Common myeloid progenitor, CD34-positive (primary cell): ENCODE data around the gene NDUFS5.
A peak's percentile ranks its signal among the peaks of the same experiment; 100 is the strongest.

Experiments used
- CTCF ChIA-PET: fragments of 350-600 bp; sonication (Branson Sonifier 250); formaldehyde crosslinking; loops from one replicate; lab custom pipeline; 2021; ENCODE audit warnings: antibody characterized with exemption; lab: Charles Lee
- POLR2A ChIA-PET: fragments of 350-600 bp; sonication (Branson Sonifier 250); formaldehyde crosslinking; loops from one replicate; lab custom pipeline; 2021; ENCODE audit warnings: antibody characterized with exemption; lab: Charles Lee
- DNase-seq, 3 donors: peaks; one replicate each; pipeline versions ENCODE4 v3.0.0 to v3.0.0-alpha.2; 2013
- H3K27ac ChIP-seq, 2 experiments: 1 replicate in 1 of 2; 2 replicates in 1 of 2; pipeline ENCODE4 v1.7.0; 2013; ENCODE audit warnings: inconsistent platforms in 2 of 2, low read length in 2 of 2, mild to moderate bottlenecking in 2 of 2, low read depth in 1 of 2, moderate library complexity in 1 of 2; ENCODE audit not compliant: severe bottlenecking in 2 of 2, insufficient read depth in 1 of 2, poor library complexity in 1 of 2
- H3K27me3 ChIP-seq, 5 experiments: replicated peaks in 2 of 5; 1 replicate in 3 of 5; 2 replicates in 2 of 5; pipeline versions ENCODE4 v1.6.1 to v1.7.0; 2013; ENCODE audit warnings: low read length in 4 of 5, mild to moderate bottlenecking in 2 of 5, moderate library complexity in 2 of 5, inconsistent platforms in 1 of 5; ENCODE audit not compliant: insufficient read depth in 5 of 5, control insufficient read depth in 4 of 5
- H3K36me3 ChIP-seq, 4 experiments: 1 replicate in 2 of 4; 2 replicates in 2 of 4; pipeline versions ENCODE4 v1.6.1 to v1.7.0; 2013; ENCODE audit warnings: low read length in 3 of 4, control low read depth in 1 of 4, mild to moderate bottlenecking in 1 of 4; ENCODE audit not compliant: control insufficient read depth in 4 of 4, insufficient read depth in 4 of 4
- H3K4me1 ChIP-seq, 4 experiments: 1 replicate in 3 of 4; 2 replicates in 1 of 4; pipeline versions ENCODE4 v1.6.1 to v1.7.1; 2013; ENCODE audit warnings: low read length in 3 of 4, mild to moderate bottlenecking in 3 of 4, control low read depth in 1 of 4, inconsistent platforms in 1 of 4, moderate library complexity in 1 of 4; ENCODE audit not compliant: control insufficient read depth in 4 of 4, insufficient read depth in 4 of 4; ENCODE audit errors: control extremely low read depth in 1 of 4
- H3K4me3 ChIP-seq, 7 experiments: 1 replicate in 4 of 7; 2 replicates in 3 of 7; pipeline versions ENCODE4 v1.5.1 to v1.7.0; 2013; ENCODE audit warnings: mild to moderate bottlenecking in 7 of 7, low read length in 6 of 7, moderate library complexity in 6 of 7, inconsistent platforms in 2 of 7, low read depth in 2 of 7, control low read depth in 1 of 7; ENCODE audit not compliant: insufficient read depth in 4 of 7, control insufficient read depth in 1 of 7; ENCODE audit errors: extremely low read depth in 1 of 7
- H3K9me3 ChIP-seq, 5 experiments: 1 replicate in 4 of 5; 2 replicates in 1 of 5; pipeline versions ENCODE4 v1.6.1 to v1.7.1; 2013; ENCODE audit warnings: low read length in 4 of 5, mild to moderate bottlenecking in 2 of 5, inconsistent platforms in 1 of 5, low read depth in 1 of 5, moderate library complexity in 1 of 5; ENCODE audit not compliant: control insufficient read depth in 4 of 5, insufficient read depth in 2 of 5; ENCODE audit errors: control extremely low read depth in 1 of 5
- WGBS: methylation state at CpG from one replicate; pipeline ENCODE4 v1.1.5; 2013; ENCODE audit not compliant: insufficient coverage; 5-methylcytosine and 5-hydroxymethylcytosine counted together

NDUFS5 gene

DNA sequence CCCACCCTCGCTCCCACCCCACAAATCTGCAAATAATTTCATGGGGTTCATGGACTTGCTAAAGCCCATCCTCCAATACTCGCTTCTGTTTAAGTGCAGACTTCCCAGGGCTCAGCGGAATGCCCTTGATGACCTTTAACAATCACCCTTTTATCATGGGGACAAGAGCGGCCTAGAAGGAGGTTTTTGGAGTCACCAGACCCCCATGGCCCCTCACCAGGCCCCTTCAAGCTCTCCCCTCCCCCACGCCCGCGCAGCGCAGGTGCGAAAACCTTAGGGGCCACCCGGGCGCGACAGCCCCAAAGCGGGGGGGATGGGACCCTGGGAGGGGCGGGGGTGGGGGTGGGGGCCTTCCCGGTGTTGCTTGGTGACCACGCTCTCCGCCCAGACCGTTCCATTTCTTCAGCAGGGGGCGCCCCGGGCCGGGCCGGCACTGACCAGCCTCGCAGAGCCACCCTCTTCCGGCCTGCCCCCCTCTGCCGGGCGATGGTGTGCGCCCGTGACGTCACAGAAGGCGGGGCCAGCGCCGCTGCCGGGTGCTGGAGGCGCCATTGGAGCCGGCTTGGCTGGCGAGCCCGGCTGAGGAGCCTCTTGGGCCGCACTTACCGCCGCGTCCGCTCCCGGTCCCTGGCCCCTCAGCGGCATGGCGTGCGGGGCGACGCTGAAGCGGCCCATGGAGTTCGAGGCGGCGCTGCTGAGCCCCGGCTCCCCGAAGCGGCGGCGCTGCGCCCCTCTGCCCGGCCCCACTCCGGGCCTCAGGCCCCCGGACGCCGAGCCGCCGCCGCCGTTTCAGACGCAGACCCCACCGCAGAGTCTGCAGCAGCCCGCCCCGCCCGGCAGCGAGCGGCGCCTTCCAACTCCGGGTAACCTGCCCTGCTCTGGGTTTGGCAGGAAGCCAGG is 35.2 kb upstream of the NDUFS5 start, which contains the start of gene AKIRIN1:
Gene AKIRIN1 (plus strand): TSS at position 539 of the 900 bp plus-strand sequence. CDS start 105 bp downstream, at position 644.
- ChIA-PET POLR2A (no interaction called here), CTCF (no interaction called here)
- H3K36me3 ChIP-seq = peaks cover 0 to 11% (median 7%) of the 10 kb centered on the region in 4 experiments
- H3K4me3 ChIP-seq = peak within 1 kb of the TSS; percentile 78 to 95 (median 88)
- 1% methylated on average over 64 of the region's 76 CpGs for WGBS
- H3K9me3 ChIP-seq = no peaks in the 10 kb centered on the region
- peaks cover 8 to 18% (median 16%) of the 10 kb centered on the region in 4 experiments for H3K4me1 ChIP-seq
- DNase-seq = peak; percentile 94 to 95 (median 95)
- peak within 1 kb of the TSS; percentile 68 to 88 for H3K27ac ChIP-seq
- H3K27me3 ChIP-seq = no peaks in the 10 kb centered on the region

DNA sequence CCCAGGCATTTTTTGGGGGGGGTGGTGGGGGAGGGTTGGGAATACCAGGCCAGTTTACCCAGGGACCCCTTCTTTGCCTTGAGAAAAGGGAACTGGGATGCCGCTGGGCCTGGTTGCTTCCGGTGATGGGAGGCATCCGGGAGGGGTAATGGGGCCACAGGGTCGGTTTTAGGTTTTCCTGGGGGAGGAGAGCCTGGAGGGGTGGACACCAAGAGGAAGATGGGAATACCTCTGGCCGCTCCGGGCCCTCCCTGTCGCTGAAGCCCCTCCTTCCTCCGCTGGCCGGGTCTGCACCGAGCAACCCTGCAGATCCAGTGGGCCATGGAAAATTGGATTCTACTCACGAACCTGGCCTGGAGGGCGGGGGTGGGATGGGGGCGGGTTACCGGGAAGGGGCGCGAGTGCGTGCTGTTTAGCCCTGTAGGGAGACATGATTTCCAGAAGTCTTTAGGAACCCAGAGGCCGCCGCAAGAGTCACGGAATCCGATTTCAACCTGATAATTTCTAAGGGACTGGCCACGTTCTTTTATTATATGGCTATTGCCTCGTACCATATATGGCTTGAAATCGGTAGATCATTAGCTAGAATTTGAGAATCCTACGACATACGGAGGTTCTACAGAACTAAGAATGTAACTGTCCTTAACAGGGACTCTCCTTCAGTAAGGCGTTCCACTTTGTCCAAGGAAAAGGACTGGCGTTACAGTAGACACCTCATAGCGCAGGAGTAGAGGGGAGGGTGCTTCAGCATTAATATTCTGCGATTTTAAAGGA is 34.3 kb upstream of the NDUFS5 start:
- Histone ChIP-seq H3K27ac (peak overlapping the region; percentile 68 to 88), H3K27me3 (no peaks in the 10 kb centered on the region), H3K36me3 (peaks cover 0 to 11% (median 7%) of the 10 kb centered on the region in 4 experiments), H3K4me1 (peaks cover 8 to 18% (median 16%) of the 10 kb centered on the region in 4 experiments), H3K9me3 (no peaks in the 10 kb centered on the region), H3K4me3 (peak overlapping the region; percentile 78 to 95 (median 88))
- peak in 1 of 3 donors; percentile 9 for DNase-seq
- CTCF ChIA-PET = interaction anchor here (1.4 kb wide), 1 partner anchor 10 kb away, joined by 6 read pairs; no protein-coding TSS in a partner anchor
- WGBS = under 1% methylated on average over 17 of the region's 30 CpGs
- POLR2A ChIA-PET = interaction anchor here (0.6 kb wide), 1 partner anchor 10 kb away, joined by 3 read pairs; no protein-coding TSS in a partner anchor

DNA sequence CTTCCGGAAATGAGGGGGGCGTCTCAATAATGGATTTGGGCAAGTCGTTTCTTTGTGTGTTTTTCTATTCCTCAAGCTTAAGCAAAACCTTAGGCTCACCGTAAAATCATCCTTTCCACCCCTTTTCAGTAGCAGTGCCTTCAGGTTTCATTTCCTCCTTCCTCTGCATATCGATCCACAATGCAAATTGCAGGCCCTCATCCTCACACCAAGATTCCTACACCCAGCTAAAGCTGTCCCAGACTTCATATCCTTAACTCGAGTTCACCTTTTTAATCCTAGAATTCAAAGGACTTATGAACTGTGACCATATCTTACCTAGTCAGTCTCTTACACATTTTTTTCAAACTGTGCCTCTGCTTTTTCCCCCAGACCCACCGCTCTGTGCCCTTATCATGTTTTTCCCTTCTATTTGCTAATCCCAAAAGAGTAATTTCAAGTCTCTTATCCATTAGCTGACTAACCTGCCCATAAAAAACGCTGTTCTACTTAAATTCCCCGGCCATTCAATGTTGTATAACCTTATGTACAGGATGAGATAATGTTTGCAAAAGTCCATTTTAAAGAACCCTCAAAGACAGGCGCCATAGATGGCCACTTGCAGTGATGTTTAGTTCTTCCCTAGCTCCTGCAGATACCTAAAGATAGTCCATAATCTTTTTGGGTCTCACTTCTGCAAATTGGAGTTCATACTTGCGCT is 33.6 kb upstream of the NDUFS5 start:
- DNase-seq = no peak
- Histone ChIP-seq H3K9me3 (no peaks in the 10 kb centered on the region), H3K27ac (peak overlapping the region in 1 of 2 experiments; percentile 88), H3K4me3 (peak overlapping the region in 6 of 7 experiments; percentile 78 to 95 (median 90)), H3K4me1 (peaks cover 8 to 18% (median 16%) of the 10 kb centered on the region in 4 experiments), H3K36me3 (peaks cover 0 to 17% (median 7%) of the 10 kb centered on the region in 4 experiments), H3K27me3 (no peaks in the 10 kb centered on the region)
- WGBS = 27% methylated on average over 8 of the region's 11 CpGs
- CTCF ChIA-PET = interaction anchor here (1.4 to 1.8 kb wide), 2 partner anchors 10 to 34 kb away, joined by 5 to 6 read pairs; partner anchors contain the start of gene NDUFS5
- POLR2A ChIA-PET = no interaction called here

DNA sequence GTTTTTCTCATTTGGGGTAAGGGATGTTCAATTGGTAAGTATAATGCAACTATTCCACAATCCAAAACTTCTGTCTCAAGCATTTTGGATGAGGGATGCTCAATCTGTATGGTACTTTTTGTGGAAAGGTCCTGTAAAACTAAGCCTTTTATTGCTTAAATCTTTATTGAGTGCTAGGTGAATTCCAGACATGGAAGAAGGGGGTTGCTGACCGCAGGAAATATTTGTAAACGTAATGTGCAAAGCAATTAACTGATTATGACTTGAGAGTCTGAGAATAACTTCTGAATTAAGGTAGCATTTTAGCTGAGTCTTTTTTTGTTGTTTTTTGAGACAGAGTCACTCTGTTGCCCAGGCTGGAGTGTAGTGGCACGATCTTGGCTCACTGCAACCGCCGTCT is 32.0 kb upstream of the NDUFS5 start:
- Histone ChIP-seq H3K9me3 (no peaks in the 10 kb centered on the region), H3K36me3 (peaks cover 4 to 30% (median 15%) of the 10 kb centered on the region in 4 experiments), H3K4me1 (peaks cover 8 to 18% (median 16%) of the 10 kb centered on the region in 4 experiments), H3K27ac (no peak overlapping the region), H3K4me3 (no peak overlapping the region), H3K27me3 (no peaks in the 10 kb centered on the region)
- ChIA-PET CTCF (interaction anchor here (1.8 kb wide), 1 partner anchor 32 kb away, joined by 5 read pairs; the partner anchor contains the start of gene NDUFS5), POLR2A (no interaction called here)
- no peak for DNase-seq
- 100% methylated on average over 3 of the region's 5 CpGs for WGBS

DNA sequence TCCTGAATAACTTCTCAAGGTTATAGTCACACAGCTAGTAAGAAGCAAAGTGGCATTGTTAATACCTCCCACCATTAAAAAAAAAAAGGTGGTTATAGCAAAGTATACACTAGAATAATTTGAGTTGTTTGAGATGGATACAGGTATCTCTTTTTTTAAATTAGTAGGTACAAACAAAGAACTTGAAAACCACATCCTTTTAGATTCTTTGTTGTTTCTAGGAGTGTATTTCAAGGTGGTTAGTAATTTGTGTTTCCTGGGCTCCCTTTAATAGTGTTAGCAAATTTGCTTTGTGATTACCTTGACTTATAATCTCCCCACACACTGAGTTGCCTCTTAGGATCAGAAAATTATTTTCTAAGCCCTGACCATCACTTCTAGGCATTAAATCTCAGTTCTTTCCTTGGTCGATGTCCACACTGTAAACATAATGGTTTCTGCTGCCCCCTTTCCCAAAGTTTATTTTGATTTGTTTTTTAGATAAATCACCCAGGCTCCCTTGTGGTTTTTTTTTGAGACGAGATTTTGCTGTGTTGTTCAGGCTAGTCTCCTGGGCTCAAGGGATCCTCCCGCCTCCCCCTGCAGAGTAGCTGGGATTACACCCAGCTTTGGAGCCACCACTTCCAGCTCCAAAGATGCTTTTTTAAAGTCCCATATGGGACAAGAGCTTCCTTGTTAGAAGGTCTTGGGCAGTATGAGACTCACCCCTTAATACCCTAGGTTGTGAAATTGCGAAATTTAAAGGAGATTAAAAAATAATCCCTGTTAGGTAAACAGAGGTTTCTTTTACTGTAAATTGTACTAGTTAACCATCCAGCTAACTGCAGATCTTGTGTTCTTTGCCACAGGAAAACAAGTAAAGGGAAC is 28.9 kb upstream of the NDUFS5 start:
- Histone ChIP-seq H3K9me3 (no peaks in the 10 kb centered on the region), H3K36me3 (peaks cover 15 to 50% (median 40%) of the 10 kb centered on the region in 4 experiments), H3K27ac (no peak overlapping the region), H3K4me1 (peaks cover 4 to 8% (median 7%) of the 10 kb centered on the region in 4 experiments), H3K4me3 (no peak overlapping the region), H3K27me3 (no peaks in the 10 kb centered on the region)
- CTCF ChIA-PET = no interaction called here
- WGBS = 80% methylated on average over 2 of the region's 4 CpGs
- no peak for DNase-seq
- POLR2A ChIA-PET = no interaction called here

- Histone ChIP-seq H3K27ac (no peak overlapping the region), H3K4me1 (peaks cover 0 to 2% (median 1%) of the 10 kb centered on the region in 4 experiments), H3K36me3 (peaks cover 18 to 55% (median 44%) of the 10 kb centered on the region in 4 experiments), H3K4me3 (no peak overlapping the region), H3K9me3 (no peaks in the 10 kb centered on the region), H3K27me3 (no peaks in the 10 kb centered on the region)
- ChIA-PET POLR2A (no interaction called here), CTCF (interaction anchor here (0.7 kb wide), 1 partner anchor 94 kb away, joined by 3 read pairs; no protein-coding TSS in a partner anchor)
- no peak for DNase-seq
- WGBS = no CpG with 5 or more reads among the region's 3 CpGs
Measured at GRCh38 chr1:38997901-38998190, 28.3 kb upstream of the NDUFS5 start.
